ENCODE results near the gene LBP.
"Not testable (repeated sequence)": the region's sequence is repeated elsewhere in the genome, so short reads cannot be mapped to it uniquely, and the experiment has no call there.

Gene LBP

GRCh38 chr20:38405132-38405531, 58.9 kb downstream of the LBP start:
- DNase-seq = no peak

- no peak for DNase-seq
These were observed 60.2 kb downstream of the LBP start for GRCh38 chr20:38406476-38406875.

- no peak for DNase-seq
These were observed 61.0 kb downstream of the LBP start for GRCh38 chr20:38407321-38407720.

DNA sequence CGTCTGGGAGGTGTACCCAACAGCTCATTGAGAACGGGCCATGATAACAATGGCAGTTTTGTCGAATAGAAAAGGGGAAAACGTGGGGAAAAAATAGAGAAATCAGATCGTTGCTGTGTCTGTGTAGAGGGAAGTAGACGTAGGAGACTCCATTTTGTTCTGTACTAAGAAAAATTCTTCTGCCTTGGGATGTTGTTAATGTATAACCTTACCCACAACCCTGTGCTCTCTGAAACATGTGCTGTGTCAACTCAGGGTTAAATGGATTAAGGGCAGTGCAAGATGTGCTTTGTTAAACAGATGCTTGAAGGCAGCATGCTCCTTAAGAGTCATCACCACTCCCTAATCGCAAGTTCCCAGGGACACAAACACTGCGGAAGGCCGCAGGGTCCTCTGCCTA, 61.5 kb downstream of the LBP start:
- DNase-seq = not testable (repeated sequence)

DNA sequence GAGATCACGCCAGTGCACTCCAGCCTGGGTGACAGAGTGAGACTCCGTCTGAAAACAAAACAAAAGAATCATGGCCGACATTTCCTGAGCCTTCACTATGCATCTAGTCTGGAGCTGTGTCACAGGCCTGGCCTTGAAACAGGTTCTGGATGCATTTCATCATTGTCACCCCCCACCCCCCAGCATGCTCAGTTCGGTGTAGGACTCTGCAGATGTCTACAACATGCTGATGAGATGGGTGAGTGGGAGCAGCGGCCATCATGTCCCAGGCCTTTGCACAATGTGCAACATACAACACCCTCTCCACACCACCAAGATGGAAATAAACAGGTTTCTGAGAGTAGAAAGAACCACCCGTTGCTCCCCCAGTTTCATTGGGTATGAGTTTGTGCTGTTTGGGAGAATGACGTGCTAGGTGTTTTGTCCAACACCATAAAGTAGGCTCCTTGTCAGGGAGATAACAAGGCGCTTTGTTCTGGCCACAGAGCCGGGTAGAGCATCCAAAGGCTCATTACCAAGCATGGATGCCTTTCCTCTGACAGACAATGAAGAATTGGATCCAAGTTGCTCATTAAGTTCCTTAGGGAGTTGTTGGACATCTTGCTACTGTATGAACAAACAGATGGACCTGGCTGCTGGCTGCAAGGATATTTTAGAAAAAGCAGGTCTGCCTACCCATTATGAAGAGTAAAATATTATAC, 66.7 kb downstream of the LBP start:
- DNase-seq = no peak

DNA sequence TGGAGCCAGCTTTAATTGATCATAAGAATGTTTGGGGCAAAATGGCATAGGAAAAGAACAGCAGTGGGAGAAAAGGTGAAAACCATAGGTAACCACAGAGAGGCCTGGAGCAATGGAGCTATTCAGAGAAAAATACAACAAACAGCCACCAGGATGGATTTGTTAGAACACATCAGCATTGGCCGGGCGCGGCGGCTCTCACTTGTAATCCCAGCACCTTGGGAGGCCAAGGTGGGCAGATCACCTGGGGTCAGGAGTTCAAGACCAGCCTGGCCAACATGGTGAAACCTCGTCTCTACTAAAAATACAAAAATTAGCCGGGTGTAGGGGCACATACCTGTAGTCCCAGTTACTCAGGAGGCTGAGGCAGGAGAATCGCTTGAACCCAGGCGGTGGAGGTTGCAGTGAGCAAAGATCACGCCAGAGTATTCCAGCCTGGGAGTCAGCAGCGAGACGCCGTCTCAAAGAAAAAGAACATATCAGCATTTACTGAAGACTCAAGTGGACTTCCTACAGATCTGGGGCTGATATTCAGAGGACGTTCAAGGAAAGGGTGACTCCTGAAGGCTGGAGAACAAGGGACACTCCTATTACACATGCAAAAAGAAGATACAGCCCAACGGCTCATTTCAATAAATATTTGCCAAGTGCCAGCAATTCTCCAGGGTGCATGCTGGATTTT, 68.6 kb downstream of the LBP start:
- no peak for DNase-seq

DNA sequence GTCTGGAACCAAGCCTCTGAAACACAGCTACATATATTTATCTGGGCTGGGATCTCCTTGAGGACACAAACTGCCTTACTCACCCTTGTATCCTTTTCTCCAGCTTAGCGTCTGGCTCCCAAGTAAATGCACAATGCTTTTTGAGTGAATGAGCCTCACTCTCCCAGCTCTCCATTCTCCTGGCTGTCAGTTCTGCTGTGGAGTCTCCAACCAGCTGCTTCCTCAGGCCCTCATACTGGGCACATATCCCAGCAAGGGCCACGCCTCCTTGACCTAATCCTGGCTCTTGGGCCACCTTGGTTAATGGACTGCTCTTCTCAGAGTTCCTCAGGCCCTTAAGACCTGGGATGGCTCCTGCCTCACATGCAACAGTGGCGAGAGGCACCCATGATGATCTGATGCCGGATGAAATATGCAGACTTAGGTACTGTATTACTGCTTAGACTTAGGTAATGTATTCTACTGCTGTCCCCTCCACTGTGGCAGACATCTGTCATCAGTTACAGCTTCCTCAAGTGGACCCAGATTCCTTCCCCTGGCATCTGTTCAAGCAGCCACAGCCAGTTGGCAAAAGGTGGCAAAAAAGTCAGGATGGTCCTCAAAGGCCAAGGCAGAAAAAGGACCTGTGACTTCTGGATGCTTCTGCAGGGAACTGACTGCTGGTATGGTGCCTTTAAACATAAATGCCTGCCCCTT, 72.4 kb downstream of the LBP start:
- DNase-seq = peak in 1 of 2 experiments; percentile 42

DNA sequence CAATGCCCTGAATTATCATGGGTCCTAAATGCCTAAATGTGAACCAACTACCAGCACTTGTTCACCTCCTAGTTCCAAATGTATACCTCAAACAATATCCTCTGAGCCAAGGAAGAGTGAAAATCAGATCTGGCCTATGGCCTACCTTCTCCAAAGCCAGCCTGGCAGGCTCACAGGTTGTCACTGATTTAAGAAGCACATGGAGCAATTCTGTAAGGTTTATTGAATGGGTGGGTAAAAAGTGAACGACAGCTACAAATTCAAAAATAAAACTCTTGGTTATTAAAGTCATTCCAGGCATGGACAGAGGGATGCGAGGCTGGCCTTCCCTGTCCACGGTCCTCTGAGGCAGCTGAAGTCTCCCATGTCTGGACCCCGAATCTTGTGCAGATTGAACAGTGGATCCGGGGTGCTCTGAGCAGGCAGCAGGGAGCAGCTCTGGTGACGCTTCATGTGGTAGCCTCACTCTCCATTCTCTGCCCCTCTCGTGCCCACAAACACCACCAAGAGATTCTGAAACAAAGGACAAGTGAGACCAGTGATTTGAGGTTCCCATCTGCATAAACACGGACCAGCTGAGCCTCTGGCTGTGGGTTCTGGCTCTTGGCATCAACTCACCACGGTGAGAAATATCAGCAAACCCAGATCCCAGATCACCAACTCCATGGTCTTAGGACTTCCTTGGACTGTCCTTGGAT, 74.3 kb downstream of the LBP start:
- DNase-seq = no peak

DNA sequence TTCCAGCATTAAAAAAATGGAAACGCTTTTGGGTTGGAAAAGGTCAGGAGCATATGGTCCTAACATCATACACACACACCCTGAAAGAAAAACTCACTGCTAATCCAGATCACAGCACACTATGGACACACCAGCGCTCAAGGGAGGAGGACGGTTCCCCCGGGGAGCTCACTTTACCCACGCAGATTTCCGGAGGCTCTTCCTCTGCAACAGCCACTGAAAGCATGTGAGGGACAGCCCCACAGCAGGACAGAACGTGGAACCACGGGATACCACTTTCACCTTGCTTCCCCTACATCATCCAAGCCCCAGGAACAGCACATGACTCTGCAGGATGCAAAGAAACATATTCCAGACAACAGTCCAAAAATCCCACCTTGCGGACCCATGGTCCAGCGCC, 75.6 kb downstream of the LBP start:
- DNase-seq = no peak

- DNase-seq = no peak
These were observed 77.3 kb downstream of the LBP start for GRCh38 chr20:38423541-38423940.

GRCh38 chr20:38424401-38424800, 78.1 kb downstream of the LBP start:
- no peak for DNase-seq

DNA sequence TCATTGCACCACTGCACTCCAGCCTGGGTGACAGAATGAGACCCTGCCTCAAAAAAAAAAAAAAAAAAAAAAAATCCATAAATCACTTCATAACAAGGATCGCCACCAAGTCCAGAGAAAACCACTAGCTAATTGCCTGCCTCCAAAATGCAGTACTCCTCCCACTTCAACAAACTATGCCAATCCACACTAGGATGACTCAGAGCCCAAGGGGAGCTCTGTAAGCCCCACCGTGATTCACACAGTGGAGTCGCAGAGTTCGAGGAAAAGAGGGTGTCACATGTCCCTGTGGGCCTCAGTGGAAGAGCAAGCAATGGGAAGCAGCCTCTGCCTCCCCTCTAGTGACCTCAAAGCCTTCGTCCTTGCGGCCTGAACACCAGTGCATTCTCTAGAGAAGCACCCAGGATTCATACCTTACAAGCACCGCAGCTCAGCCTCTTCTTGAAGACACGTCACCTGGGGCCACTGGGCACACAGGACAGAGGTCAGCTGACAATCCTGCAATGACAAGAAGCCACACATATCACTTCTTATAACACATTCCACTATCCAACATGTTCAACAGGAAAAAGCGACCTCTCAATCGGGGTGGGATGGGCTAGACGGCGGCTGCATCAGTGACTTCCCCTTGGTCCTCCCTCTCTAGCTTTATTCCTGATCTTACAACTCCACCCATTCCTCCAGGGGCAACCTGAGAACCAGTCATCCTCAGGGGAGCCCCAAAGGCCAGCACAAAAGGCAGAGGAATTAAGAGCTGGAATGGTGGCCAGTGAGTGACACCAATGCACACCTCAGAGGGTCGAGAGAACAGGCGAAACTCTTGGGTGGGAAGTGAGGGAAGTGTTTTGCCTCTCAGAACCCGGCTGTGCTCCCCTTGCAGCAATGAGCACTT, 80.0 kb downstream of the LBP start:
- DNase-seq = no peak
